Pons (tissue), 1 donor: Measurements from ENCODE around the gene RS1.

Experiments
- DNase-seq: peaks from one replicate; pipeline ENCODE4 v3.0.0-alpha.2; 2016; ENCODE audit warnings: low spot score

The RS1 gene

GRCh38 chrX:18672008-18672407 is at the start of gene RS1:
TSS of gene RS1 (minus strand) at chrX:18672108. CDS start at chrX:18672068, 40 bp downstream.
- DNase-seq: no peak

- DNase-seq: no peak
These were observed 47.9 kb upstream of the RS1 start for GRCh38 chrX:18719852-18720251.

- DNase-seq: no peak
These were observed 43.0 kb upstream of the RS1 start for GRCh38 chrX:18714910-18715309.

- DNase-seq: no peak
These were observed 37.9 kb upstream of the RS1 start for GRCh38 chrX:18709833-18710232.

GRCh38 chrX:18707426-18708049 is 35.6 kb upstream of the RS1 start, which contains the start of gene PPEF1:
TSS of gene PPEF1 (plus strand) at chrX:18707645. CDS start at chrX:18707781, 136 bp downstream.
- no peak for DNase-seq

- DNase-seq: no peak
These were observed 30.7 kb upstream of the RS1 start for GRCh38 chrX:18702362-18703195.

GRCh38 chrX:18701621-18702361 is 29.9 kb upstream of the RS1 start:
- no peak for DNase-seq

GRCh38 chrX:18698737-18699650 is 27.1 kb upstream of the RS1 start:
- no peak for DNase-seq

GRCh38 chrX:18696653-18697052 is 24.7 kb upstream of the RS1 start:
- DNase-seq: no peak

- no peak for DNase-seq
These were observed 20.6 kb upstream of the RS1 start for GRCh38 chrX:18692541-18692940.

- DNase-seq: no peak
These were observed 19.5 kb upstream of the RS1 start for GRCh38 chrX:18691431-18691830.

GRCh38 chrX:18687856-18688495 is 16.1 kb upstream of the RS1 start:
- DNase-seq: no peak

GRCh38 chrX:18682979-18683387 is 11.1 kb upstream of the RS1 start:
- no peak for DNase-seq

- no peak for DNase-seq
These were observed 10.1 kb upstream of the RS1 start for GRCh38 chrX:18681996-18682395.

GRCh38 chrX:18677161-18677869 is 5.4 kb upstream of the RS1 start:
- no peak for DNase-seq

GRCh38 chrX:18676470-18676869 is 4.6 kb upstream of the RS1 start:
- DNase-seq: no peak

GRCh38 chrX:18676050-18676449 is 4.1 kb upstream of the RS1 start:
- DNase-seq: no peak

GRCh38 chrX:18674788-18675735 is 3.2 kb upstream of the RS1 start:
- peak; percentile 81 for DNase-seq

GRCh38 chrX:18674417-18674787 is 2.5 kb upstream of the RS1 start:
- peak; percentile 4 for DNase-seq
